ENCODE results near the gene IER2. TPM values are rescaled to one million over a fixed set of nuclear protein-coding genes. Genes with fewer than 3 reads are reported as not detected.

Gene IER2
- total and polyA plus RNA-seq, 9 of the 15 experiments (the other 6 are each of a cell fraction or from before 2014, with no cell fraction given), result 4.5 to 205 (median 23.7) TPM

- TF ChIP-seq CBX2 (IDR thresholded peaks at IDR 0.05; ENCODE audit: insufficient read depth, low read length, poor library complexity, severe bottlenecking), result no peak
- TF ChIP-seq ETV6 (IDR thresholded peaks at IDR 0.05; ENCODE audit: borderline replicate concordance in 1 of 2, low read depth in 2 of 2, low read length in 1 of 2), result no peak
- no peak for TF ChIP-seq ETV6 (CRISPR knock-in tag; IDR thresholded peaks at IDR 0.05; ENCODE audit: borderline replicate concordance)
- TF ChIP-seq EP300 (IDR thresholded peaks at IDR 0.05; ENCODE audit: low read length), result peak; percentile 30; the same call in 1 of the 2 replicates
- no peak for TF ChIP-seq ZC3H8 (IDR thresholded peaks at IDR 0.05)
- TF ChIP-seq SNIP1 (IDR thresholded peaks at IDR 0.05; ENCODE audit: low read depth), result no peak
- TF ChIP-seq PPARD (CRISPR knock-in tag; IDR thresholded peaks at IDR 0.05), result no peak
- no peak for TF ChIP-seq BDP1 (IDR thresholded peaks at IDR 0.05; ENCODE audit: insufficient read depth, insufficient read length)
- TF ChIP-seq MYC (IDR thresholded peaks at IDR 0.05; ENCODE audit: low read depth, low read length), result peak; percentile 94
- TF ChIP-seq MYC (CRISPR knock-in tag; IDR thresholded peaks at IDR 0.05; ENCODE audit: borderline replicate concordance, low read depth), result no peak
- TF ChIP-seq BCOR (IDR thresholded peaks at IDR 0.05), result peak; percentile 99
- no peak for TF ChIP-seq ZNF584 (CRISPR knock-in tag; IDR thresholded peaks at IDR 0.05; ENCODE audit: low read depth)
- no peak for TF ChIP-seq MYBL2 (IDR thresholded peaks at IDR 0.05; ENCODE audit: low read depth)
- TF ChIP-seq MYBL2 (CRISPR knock-in tag; IDR thresholded peaks at IDR 0.05; ENCODE audit: borderline replicate concordance), result no peak
- TF ChIP-seq HLTF (IDR thresholded peaks at IDR 0.05), result peak; percentile 65; the same call in 1 of the 2 replicates
- TF ChIP-seq MLLT1 (IDR thresholded peaks at IDR 0.05), result peak; percentile 19 to 54; a peak in 2 of 4 replicates
- TF ChIP-seq HNRNPK (IDR thresholded peaks at IDR 0.05; ENCODE audit: low read depth, low read length, poor library complexity, severe bottlenecking), result no peak
- TF ChIP-seq SMARCA4 (IDR thresholded peaks at IDR 0.05), result peak; percentile 34; the same call in 1 of the 2 replicates
- peak; percentile 83 for TF ChIP-seq GABPB1 (CRISPR knock-in tag; IDR thresholded peaks at IDR 0.05)
- TF ChIP-seq POLR2B (IDR thresholded peaks at IDR 0.05; ENCODE audit: low read depth, partially characterized antibody), result peak; percentile 46
- TF ChIP-seq XRCC3 (IDR thresholded peaks at IDR 0.05), result no peak
- TF ChIP-seq FOXP1 (CRISPR knock-in tag; IDR thresholded peaks at IDR 0.05), result peak; percentile 66; the same call in 1 of the 2 replicates
- TF ChIP-seq TARDBP (IDR thresholded peaks at IDR 0.05), result 0 out of 2 replicates have a peak, but pooled peaks have one; percentile 61
- no peak for TF ChIP-seq MCM5 (IDR thresholded peaks at IDR 0.05; ENCODE audit: low read depth)
- TF ChIP-seq MEF2D (tag; conservative IDR thresholded peaks at IDR 0.05; ENCODE audit: low read depth), result peak; percentile 34; the same call in 1 of the 2 replicates
- TF ChIP-seq SRSF9 (IDR thresholded peaks at IDR 0.05; ENCODE audit: borderline replicate concordance, low read depth, low read length), result no peak
- TF ChIP-seq, protein P1, sequence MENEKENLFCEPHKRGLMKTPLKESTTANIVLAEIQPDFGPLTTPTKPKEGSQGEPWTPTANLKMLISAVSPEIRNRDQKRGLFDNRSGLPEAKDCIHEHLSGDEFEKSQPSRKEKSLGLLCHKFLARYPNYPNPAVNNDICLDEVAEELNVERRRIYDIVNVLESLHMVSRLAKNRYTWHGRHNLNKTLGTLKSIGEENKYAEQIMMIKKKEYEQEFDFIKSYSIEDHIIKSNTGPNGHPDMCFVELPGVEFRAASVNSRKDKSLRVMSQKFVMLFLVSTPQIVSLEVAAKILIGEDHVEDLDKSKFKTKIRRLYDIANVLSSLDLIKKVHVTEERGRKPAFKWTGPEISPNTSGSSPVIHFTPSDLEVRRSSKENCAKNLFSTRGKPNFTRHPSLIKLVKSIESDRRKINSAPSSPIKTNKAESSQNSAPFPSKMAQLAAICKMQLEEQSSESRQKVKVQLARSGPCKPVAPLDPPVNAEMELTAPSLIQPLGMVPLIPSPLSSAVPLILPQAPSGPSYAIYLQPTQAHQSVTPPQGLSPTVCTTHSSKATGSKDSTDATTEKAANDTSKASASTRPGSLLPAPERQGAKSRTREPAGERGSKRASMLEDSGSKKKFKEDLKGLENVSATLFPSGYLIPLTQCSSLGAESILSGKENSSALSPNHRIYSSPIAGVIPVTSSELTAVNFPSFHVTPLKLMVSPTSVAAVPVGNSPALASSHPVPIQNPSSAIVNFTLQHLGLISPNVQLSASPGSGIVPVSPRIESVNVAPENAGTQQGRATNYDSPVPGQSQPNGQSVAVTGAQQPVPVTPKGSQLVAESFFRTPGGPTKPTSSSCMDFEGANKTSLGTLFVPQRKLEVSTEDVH (IDR thresholded peaks at IDR 0.05; ENCODE audit: low read depth, partially characterized antibody), result peak; percentile 70
Observed at GRCh38 chr19:13116282-13117175, 33.7 kb upstream of the IER2 start, which contains the start of gene TRMT1 (continued).
